NCI-H748 (cell line): Measurements from ENCODE around the gene IER2.
"Not testable (repeated sequence)": the region's sequence is repeated elsewhere in the genome, so short reads cannot be mapped to it uniquely, and the experiment has no call there.

Experiments
- DNase-seq: peaks from one replicate; lab custom pipeline; 2025; ENCODE audit not compliant: unreplicated experiment; lab: John Stamatoyannopoulos, UW

Gene IER2

GRCh38 chr19:13138171-13138915 lies 11.9 kb upstream of the IER2 start:
- DNase-seq, result no peak

GRCh38 chr19:13138916-13139198 lies 11.4 kb upstream of the IER2 start:
- no peak for DNase-seq

- no peak for DNase-seq
These were observed 10.4 kb upstream of the IER2 start for GRCh38 chr19:13139633-13140311.

GRCh38 chr19:13146763-13147563 lies 3.2 kb upstream of the IER2 start:
- no peak for DNase-seq

GRCh38 chr19:13149173-13149627 lies 1.0 kb upstream of the IER2 start:
- not testable (repeated sequence) for DNase-seq

GRCh38 chr19:13149628-13150186 lies 504 bp upstream of the IER2 start:
- peak; percentile 53 for DNase-seq

GRCh38 chr19:13150931-13151604 lies 857 bp downstream of the IER2 start:
- peak; percentile 37 for DNase-seq

- peak; percentile 95 for DNase-seq
These were observed 1.6 kb downstream of the IER2 start for GRCh38 chr19:13151605-13152355.

GRCh38 chr19:13152356-13152973 lies 2.3 kb downstream of the IER2 start:
- no peak for DNase-seq

GRCh38 chr19:13152974-13153568 lies 2.9 kb downstream of the IER2 start:
- DNase-seq, result peak; percentile 93

- peak; percentile 48 for DNase-seq
These were observed 3.5 kb downstream of the IER2 start for GRCh38 chr19:13153569-13154240.

GRCh38 chr19:13154241-13154778 lies 4.1 kb downstream of the IER2 start:
- peak; percentile 65 for DNase-seq

- peak; percentile 87 for DNase-seq
These were observed 4.8 kb downstream of the IER2 start for GRCh38 chr19:13154911-13155471.

GRCh38 chr19:13155472-13156359 lies 5.5 kb downstream of the IER2 start:
- DNase-seq, result peak; percentile 82

GRCh38 chr19:13159713-13160112 lies 9.5 kb downstream of the IER2 start:
- no peak for DNase-seq

- no peak for DNase-seq
These were observed 10.3 kb downstream of the IER2 start for GRCh38 chr19:13160557-13160956.
